ENCODE data around the gene TERT.

DNA sequence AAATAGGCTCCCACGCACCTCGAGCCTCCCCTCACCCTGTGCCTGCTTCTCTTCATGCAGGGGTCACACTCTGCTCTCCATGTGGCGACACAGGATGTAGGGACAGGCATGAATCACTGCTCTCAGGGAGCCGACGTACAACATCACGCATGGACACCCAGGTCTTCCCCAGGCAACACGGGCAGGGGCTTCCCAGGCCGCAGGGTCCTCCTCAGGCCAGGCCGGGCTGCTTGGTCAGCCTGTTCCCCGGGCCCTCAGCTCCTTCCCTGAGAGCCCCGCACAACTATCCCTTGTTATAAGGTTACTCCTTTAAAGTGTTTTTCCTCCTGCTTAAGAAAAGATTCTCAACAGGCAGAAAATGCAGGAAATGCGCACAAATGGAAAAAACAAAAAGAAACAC is 68.6 kb downstream of the TERT start:
- TF ChIP-seq CTCF (conservative IDR thresholded peaks at IDR 0.05; ENCODE audit: low read depth, low read length) (no peak), EZH2phosphoT487 (IDR thresholded peaks at IDR 0.05; ENCODE audit: borderline replicate concordance, low read length) (no peak), EZH2 (IDR thresholded peaks at IDR 0.05; ENCODE audit: low read length, unreplicated experiment) (no peak)

Measured in PC-3 (cell line).